Stimulated activated naive CD4-positive, alpha-beta T cell treated with Interleukin-2 at 50 U/mL for 16 hours (primary cell): Measurements from ENCODE around the gene LRBA.
"Not testable (repeated sequence)": the region's sequence is repeated elsewhere in the genome, so short reads cannot be mapped to it uniquely, and the experiment has no call there.

Source experiments
- DNase-seq: peaks from one replicate; lab custom pipeline; 2025; lab: John Stamatoyannopoulos, UW

The LRBA gene

GRCh38 chr4:150742930-150743329 is 272.2 kb downstream of the LRBA start:
- DNase-seq, result not testable (repeated sequence)

DNA sequence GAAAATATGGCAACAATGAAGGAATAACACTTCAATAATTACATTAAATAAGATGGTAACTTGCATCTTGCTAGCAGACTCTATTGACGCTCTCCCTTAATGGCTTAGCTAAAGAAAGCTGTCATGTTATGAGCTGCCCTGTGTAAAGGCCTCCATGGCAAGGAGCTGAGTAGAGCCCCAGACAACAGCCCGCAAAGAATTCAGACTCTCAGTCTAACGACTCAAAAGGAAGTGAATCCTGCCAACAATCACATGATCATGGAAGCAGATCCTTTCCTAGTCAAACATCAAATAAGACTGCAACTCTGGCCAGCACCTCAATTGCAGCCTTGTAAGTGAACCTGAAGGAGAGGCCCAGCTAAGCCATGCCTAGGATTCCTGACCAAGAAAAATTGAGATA is 275.5 kb downstream of the LRBA start:
- DNase-seq, result no peak

DNA sequence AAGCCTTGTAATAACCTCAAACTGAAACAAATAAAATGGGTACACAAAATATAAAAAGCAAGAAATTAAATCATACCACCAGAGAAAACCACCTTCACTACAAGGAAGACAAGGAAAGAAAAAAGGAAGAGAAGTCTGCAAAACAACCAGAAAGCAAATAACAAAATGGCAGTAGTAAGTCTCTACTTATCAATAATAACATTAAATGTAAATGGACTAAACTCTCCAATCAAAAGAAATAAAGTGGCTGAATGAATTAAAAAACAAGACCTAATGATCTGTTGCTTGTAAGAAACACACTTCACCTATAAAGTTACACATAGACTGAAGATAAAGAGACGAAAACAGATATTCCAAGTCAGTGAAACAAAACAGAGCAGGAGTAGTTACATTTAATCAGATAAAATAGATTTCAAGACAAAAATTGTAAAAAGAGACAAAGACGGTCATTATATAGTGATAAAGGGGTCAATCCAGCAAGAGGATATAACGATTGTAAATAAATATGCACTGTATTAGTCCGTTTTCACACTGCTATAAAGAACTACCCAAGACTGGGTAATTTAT is 289.0 kb downstream of the LRBA start:
- no peak for DNase-seq

- DNase-seq, result no peak
Measured at GRCh38 chr4:150723727-150724411, 291.2 kb downstream of the LRBA start.

DNA sequence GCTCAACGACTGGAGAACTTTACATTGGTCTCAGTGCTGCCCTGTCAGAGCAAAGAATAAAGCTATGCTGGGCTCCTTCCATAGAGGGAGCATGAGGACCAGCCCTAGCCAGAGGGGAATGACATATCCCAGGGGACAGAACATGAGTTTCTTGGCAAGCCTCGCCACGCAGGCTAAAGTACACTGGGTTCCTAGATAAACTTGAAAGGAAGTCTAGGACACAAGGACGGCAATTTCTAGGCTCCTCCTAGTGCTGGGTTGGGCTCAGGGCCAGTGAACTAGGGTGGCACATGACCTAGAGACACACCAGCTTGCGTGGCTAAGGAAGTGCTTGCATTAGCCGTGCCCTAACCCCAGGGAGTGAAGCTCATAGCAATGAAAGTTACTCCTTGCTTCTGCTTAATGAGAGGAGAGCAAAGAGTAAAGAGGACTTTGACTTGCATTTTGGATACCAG is 292.1 kb downstream of the LRBA start:
- DNase-seq, result no peak

DNA sequence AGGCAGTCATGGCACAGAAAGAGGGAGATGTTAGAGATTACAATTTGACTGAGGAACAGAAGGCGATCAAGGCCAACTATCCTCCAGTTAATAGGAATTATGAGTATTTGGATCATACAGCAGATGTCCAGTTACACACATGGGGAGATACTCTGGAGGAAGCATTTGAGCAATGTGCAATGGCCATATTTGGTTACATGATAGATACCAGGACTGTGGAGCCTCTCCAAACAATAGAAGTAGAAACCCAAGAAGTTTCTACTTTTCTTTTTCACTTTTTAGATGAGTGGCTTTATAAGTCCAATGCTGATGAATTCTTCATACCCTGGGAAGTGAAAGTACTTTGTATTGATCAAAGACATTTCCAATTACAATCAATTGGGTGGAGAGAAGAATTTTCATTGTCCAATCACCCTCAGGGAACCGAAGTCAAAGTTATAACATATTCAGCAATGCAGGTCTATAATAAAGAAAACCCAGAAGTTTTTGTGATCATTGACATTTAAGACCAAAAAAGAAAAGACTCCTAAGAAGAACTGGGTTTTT is 294.0 kb downstream of the LRBA start:
- no peak for DNase-seq

DNA sequence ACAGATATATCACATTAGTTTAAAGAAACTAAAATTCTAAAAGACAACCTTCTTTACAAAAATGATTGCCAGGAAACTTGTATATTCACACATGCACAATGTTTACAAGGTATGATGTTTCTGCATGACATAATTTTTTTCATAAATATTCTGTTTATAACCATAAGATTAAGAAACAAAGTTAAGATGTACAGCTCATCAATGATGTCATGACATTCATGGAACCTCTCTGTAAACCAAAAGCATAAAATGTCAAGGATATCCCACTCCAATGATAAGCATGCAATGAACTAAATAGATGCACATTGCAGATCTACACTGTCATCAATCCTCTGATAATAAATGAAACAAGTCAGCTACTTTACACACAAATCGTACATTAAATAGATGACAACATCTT is 297.1 kb downstream of the LRBA start:
- DNase-seq, result no peak

DNA sequence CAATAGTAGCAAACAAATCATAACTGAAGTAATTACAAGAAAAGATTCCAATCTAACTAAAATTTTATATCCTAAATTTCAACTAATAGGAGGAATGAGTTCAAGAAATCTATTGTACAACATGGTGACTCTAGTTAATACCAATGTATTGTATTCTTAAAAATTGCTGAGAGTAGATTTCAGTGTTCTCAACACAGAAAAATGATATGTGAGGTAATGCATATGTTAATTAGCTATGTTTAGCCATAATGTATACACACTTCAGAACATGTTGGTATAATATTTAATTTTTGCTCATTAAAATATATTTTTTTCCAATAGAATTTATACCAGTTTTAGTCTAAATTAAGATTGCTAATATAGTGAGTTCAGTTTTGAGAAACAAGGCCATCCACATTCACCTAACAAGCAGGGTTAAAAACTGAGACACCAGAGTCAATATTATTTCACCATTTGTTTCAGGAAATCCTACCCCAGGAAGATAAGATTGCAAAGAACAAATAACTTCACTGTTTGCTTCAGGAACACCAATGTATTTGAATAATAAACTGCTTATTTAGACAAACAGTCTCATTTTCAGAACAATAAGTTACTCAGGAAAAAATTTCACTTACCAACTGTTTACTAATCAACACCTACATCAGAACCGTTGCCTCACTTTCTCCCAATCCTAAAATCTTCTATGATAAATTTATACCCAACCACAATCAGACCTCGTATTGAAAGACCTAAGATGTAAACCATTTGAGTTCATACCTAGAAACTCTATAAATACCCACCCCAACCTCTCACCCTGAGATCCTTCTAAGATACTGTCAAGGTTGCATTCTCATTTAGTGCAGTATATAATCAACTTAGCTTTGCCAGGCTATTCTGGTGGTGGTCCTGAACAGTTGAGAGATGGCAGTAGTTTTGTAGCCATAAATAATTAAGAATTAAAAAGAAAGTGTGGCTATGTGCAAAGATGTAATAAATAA is 300.3 kb downstream of the LRBA start:
- no peak for DNase-seq

- no peak for DNase-seq
Measured at GRCh38 chr4:150713251-150713650, 301.8 kb downstream of the LRBA start.

- DNase-seq, result no peak
Measured at GRCh38 chr4:150710770-150711375, 304.2 kb downstream of the LRBA start.

GRCh38 chr4:150708004-150708403 is 307.1 kb downstream of the LRBA start:
- DNase-seq, result no peak

DNA sequence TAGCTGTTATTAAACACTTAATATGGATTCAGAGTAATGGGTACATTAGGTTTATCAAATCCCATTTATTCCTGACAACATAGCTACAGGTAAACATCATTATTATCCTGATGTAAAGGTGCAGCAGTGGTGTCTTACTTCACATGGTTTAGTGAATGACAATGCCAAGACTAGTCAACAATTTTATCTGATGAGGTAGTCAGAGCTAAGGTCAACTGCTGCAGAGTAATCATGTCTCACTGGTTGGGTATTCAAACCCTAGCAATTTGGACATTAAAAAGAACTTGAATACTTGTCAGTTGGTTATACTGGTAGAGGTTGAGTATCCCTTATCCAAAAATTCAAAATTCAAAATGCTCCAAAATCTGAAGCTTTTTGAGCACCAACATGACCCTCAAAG is 315.5 kb downstream of the LRBA start:
- no peak for DNase-seq

GRCh38 chr4:150695162-150695561 is 319.9 kb downstream of the LRBA start:
- no peak for DNase-seq

DNA sequence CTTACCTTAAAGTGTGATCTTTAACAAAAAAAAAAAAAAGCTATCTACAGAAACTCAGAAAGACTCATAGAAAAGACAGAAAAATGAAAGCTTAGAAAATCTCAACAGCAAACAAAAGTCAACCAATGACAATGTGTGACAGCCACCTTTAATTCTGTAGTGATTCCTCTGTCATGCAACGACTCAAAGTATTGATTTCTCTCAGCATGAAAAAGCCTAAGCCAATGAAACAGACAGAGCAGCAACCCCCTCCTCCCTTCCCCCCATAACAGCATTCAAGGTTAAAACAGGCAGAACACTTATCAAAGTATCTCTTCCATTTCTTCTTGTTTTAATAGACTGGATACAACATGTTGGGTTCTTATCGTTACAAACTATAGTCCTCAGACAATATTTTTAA is 320.6 kb downstream of the LRBA start:
- no peak for DNase-seq

- DNase-seq, result no peak
Measured at GRCh38 chr4:150683775-150684350, 331.2 kb downstream of the LRBA start.

- no peak for DNase-seq
Measured at GRCh38 chr4:150682126-150682525, 333.0 kb downstream of the LRBA start.

DNA sequence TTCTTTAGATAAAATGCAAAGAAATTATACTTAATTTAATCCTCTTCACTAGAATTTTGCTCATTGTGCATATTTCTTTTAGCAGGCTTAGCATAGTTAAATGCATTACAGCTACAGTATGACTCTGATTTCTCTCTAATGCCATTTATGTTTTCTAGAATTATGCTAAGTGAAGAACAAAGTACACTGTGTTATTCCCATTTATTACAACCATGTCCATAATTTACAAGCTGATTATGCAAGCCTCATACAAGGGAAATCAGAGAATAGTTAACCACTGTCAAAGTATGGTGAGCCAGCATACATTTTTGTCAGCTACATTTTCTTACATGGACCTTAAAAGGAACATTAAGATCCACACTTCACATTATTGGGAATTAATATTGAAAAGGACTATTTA is 334.0 kb downstream of the LRBA start:
- DNase-seq, result no peak

DNA sequence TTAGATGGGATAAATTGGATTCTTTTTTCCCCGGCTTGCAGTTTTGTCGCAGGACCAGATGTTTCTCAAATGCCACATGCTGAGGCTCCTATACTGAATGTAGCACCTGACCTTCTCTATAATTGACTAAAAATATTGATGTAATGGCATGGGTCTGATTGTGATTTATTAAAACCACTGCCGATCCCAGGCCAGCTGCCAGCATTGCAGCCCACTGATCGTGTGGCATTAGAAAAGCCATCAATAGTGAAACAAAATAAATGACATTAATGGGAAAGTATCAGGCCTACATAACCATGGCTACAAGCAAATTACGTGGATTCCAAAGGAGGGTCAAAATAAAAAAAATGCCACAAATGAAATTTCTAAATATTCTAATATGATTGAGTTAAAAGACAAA is 334.4 kb downstream of the LRBA start:
- DNase-seq, result no peak

DNA sequence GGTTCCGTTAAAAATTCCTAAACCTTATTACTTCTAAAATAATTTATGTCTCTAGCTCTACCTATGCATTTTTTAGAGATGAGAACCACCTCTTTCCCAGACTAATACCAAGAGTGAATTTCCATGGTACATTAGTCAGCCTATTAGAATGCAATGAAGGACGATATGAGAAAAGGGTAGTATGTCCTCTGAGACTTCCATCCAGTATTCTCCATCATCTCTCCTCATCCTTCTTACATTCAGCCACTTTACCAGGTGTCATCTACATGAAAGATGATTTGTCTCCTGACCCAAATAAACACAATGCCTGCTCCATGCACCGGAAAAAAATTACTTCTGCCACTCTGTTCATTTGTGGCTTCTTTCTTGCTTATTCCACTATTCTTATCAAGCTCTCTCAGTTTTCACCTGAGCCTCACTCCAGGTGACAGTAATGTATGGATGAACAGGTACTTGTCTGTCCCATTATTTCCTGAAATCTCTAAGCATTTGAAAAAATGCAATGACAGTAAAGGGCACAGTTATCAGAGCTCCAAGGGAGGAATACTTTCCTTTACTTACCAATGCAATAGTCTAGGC is 335.2 kb downstream of the LRBA start:
- DNase-seq, result no peak

GRCh38 chr4:150679018-150679764 is 335.9 kb downstream of the LRBA start:
- DNase-seq, result no peak

- DNase-seq, result no peak
Measured at GRCh38 chr4:150673793-150674192, 341.3 kb downstream of the LRBA start.
